SIG-M5 treated with dmso at 0.1 percent for 504 hours (cell line): ENCODE results near the gene CTBP1.

Experiments
- DNase-seq: peaks from one replicate; lab custom pipeline; 2025; ENCODE audit not compliant: unreplicated experiment; lab: John Stamatoyannopoulos, UW

CTBP1 gene

DNA sequence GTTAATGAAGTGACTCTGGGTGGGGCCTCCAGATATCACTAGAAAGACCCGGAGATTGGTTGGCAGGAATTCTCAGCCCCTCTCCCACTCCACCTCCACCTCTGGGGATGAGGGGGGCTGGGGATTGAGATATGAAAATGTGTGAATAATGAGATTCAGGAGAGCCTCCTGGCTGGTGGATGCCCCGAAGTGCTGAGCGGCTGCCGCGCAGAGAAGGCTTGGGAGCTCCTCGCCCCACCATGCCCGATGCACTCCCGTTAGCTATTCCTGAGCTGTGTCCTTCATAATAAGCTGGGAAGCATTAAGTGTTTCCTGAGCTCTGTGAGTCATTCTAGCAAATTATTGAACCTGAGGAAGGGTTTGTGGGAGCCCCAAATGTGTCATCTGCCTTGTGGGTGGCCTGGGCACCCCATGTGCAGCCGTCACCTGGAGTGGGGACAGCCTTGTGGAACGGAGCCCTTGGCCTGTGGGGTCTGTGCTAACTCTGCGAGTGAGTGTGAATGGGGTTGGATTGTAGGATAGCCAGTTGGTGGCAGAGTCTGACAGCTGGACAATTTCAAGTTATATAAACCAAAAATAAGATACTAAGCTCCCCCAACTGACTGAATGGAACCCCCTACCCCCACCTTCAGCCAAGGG is 36.3 kb upstream of the CTBP1 start:
- no peak for DNase-seq

GRCh38 chr4:1283711-1284110 is 34.8 kb upstream of the CTBP1 start:
- DNase-seq, result no peak

- DNase-seq, result no peak
Observed at GRCh38 chr4:1279253-1279652, 30.3 kb upstream of the CTBP1 start.

GRCh38 chr4:1277667-1278665 is 29.0 kb upstream of the CTBP1 start:
- DNase-seq, result no peak

DNA sequence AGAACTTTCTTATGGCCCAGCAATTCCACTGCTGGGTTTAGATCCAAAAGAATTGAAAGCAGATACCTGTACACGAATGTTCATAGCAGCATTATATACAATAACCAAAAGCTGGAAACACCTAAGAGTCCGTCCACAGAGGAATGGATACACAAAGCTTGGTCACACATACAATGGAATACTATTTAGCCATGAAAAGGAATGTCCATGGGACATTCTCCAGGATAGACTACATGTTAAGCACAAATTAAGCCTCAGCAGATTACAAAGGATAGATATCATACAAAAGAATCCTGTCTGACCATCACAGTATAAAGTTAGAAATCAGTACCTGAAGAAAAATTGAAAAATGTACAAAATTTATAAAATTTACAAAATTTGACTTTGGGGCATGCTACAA is 28.1 kb upstream of the CTBP1 start:
- DNase-seq, result no peak

DNA sequence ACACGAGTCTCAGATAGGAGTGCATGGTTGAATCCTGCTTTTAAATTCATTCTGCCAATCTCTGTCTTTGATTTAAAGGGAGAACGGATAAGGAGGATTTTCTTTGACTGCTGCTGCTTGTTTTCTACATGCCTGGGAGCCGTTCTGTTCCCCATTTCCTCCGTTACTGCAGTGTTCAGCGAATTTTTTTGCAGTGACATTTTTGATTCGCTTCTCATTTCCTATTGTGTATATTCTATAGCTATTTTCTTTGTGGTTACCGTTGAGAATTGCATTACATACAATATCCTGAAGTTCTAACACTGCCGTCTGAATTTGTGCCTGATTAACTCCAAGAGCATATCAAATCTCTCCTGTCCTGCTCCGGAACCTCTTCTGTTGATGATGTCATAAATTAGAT is 25.9 kb upstream of the CTBP1 start:
- no peak for DNase-seq

GRCh38 chr4:1271686-1272085 is 22.8 kb upstream of the CTBP1 start:
- no peak for DNase-seq

- no peak for DNase-seq
Observed at GRCh38 chr4:1269209-1269608, 20.3 kb upstream of the CTBP1 start.

DNA sequence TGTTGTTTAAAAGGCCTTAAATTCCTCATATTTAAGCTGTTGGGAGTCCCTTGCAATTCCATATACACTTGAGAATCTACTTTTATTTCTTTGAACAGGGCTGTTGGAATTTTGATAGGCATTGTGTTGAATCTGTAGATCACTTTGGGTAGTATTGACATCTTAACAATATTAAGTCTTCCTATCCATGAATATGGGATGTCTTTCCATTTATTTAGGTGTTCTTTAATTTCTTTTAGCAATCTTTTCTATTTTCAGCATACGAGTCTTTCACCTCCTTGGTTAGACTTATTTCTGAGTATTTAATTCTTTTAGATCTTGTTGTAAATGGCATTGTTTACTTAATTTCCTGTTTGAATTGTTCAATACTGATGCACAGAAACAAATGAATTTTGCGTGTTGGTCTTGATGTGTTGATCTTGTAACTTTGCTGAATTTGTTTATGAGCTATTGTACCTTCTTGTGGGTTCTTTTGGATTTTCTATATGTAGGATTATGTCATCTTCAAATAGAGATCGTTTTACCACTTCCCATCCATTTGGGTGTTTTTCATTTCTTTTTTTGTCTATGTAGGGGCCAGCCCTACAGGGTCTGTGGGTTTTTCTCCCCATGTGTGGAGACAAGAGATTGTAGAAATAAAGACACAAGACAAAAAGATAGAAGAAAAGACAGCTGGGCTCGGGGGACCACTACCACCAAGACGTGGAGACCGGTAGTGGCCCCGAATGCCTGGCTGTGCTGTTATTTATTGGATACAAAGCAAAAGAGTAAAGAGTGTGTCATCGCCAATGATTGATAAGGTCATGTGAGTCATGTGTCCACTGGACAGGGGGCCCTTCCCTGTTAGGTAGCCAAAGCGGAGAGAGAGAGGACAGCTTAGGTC is 18.2 kb upstream of the CTBP1 start:
- DNase-seq, result no peak

DNA sequence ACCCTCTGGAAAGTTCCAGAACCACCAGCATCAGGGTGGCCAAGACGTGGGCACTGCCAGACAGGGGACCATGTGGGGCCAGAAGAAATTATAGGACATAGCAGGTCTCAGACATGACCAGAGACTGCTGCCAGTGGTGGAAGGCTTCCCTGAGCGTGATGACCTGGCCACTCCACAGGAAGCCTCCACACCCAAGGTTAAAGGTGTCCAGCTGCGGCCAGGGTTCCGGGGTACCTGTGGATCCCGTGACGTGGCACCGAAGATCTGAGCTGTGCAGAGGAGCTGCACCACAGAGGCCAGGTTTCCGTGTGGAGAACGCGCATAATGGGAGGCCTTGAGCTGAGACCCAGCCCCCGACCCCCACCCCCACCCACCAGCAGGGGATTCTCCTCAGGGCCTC is 16.4 kb upstream of the CTBP1 start:
- no peak for DNase-seq

GRCh38 chr4:1264942-1265341 is 16.0 kb upstream of the CTBP1 start:
- no peak for DNase-seq

- no peak for DNase-seq
Observed at GRCh38 chr4:1261107-1261928, 12.4 kb upstream of the CTBP1 start.

- no peak for DNase-seq
Observed at GRCh38 chr4:1260418-1261106, 11.6 kb upstream of the CTBP1 start.

GRCh38 chr4:1259966-1260365 is 11.0 kb upstream of the CTBP1 start:
- DNase-seq, result no peak

- no peak for DNase-seq
Observed at GRCh38 chr4:1258457-1258856, 9.5 kb upstream of the CTBP1 start.

DNA sequence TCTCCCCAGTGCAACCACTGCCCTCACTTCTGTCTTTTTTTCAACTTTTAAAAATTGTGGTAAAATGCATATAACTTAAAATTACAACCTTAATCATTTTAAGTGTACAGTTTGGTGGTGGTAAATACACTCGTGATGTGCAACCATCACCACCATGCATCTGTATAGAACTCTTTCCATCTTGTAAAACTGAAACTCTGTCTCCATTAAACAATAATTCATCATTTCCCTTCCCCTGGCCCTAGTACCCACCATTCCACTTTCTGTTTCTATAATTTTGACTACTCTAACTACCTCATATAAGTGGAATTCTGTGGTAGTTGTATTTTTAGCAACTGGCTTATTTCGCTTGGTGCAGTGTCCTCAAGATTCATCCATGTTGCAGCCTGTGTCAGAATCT is 6.8 kb upstream of the CTBP1 start:
- DNase-seq, result no peak

DNA sequence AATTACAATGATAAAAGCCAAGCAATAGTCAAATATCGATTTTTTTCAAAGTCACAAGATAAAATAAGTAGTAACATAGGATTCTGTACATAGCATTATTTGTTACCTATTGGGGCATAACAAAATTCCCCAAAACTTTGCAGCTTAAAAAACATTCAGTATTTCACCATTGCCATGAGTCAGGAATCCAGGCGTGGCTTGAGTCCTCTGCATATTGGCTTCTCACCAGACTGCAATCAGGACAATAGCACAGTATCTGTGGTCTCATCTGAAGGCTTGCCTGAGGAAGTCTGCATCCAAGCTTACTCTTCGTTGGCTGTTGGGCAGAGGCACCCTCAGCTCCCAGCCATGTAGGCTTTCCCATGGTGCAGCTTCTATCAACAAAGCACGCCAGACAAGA is 6.2 kb upstream of the CTBP1 start:
- DNase-seq, result no peak

DNA sequence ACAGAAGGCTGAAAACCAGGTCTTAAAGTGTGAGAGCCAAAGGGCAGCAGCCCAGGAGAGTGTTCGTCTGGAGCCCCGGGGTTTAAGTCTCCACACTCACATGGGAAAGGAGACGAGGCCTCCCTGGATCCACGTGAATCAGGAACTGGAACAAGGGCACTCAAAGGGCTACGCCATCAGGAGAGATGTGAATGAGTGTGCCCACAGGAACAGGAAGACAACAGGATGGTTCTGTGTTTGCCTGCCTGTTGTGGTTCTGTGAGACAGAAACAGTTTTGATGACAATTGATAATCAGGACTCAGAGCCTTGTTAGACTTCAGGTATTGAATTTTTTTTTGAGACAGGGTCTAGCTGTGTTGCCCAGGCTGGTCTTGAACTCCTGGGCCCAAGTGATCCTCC is 4.9 kb upstream of the CTBP1 start:
- no peak for DNase-seq

GRCh38 chr4:1252928-1253492 is 4.1 kb upstream of the CTBP1 start:
- DNase-seq, result no peak

- DNase-seq, result no peak
Observed at GRCh38 chr4:1251773-1252066, 2.8 kb upstream of the CTBP1 start.
